ENCODE results near the gene ARL4D. TPM values are rescaled to one million over a fixed set of nuclear protein-coding genes. Genes with fewer than 3 reads are reported as not detected.

The ARL4D gene
- total and polyA plus RNA-seq, 4 donors: 10.3 to 37.8 (median 16.4) TPM

- DNase-seq (no peak), ATAC-seq (ENCODE audit: insufficient read depth, low FRiP score) (no peak)
- 65 to 85% methylated on average over 6 of the region's 6 CpGs for WGBS, 2 donors
- H3K4me3 ChIP-seq: no peak overlapping the region
- no peaks in the 10 kb centered on the region for H3K36me3 ChIP-seq (ENCODE audit: control insufficient read depth in 4 of 4, insufficient read depth in 4 of 4, low read length in 4 of 4)
- peak overlapping the region in 1 of 2 donors; percentile 43 for H3K27ac ChIP-seq (ENCODE audit: low read depth in 1 of 2, low read length in 1 of 2)
- no peak for TF ChIP-seq CTCF (IDR thresholded peaks at IDR 0.05; ENCODE audit: control extremely low read depth, extremely low read depth)
- no peaks in the 10 kb centered on the region for H3K9me3 ChIP-seq (ENCODE audit: control insufficient read depth in 4 of 4, insufficient read depth in 3 of 4, low read length in 3 of 4)
- no peaks in the 10 kb centered on the region for H3K27me3 ChIP-seq (ENCODE audit: control insufficient read depth in 3 of 3, insufficient read depth in 3 of 3, low read length in 2 of 3)
- H3K4me1 ChIP-seq (ENCODE audit: control insufficient read depth in 5 of 5, insufficient read depth in 5 of 5, low read length in 5 of 5): peaks cover 0 to 11% (median 0%) of the 10 kb centered on the region in 5 donors
- no peak overlapping the region for H3K9ac ChIP-seq (ENCODE audit: insufficient read depth in 1 of 2, low read length in 2 of 2)
Measured at GRCh38 chr17:43430936-43431713, 32.3 kb downstream of the ARL4D start.

- Histone ChIP-seq H3K4me1 (ENCODE audit: control insufficient read depth in 5 of 5, insufficient read depth in 5 of 5, low read length in 5 of 5) (peaks cover 0 to 11% (median 0%) of the 10 kb centered on the region in 5 donors), H3K27me3 (ENCODE audit: control insufficient read depth in 3 of 3, insufficient read depth in 3 of 3, low read length in 2 of 3) (no peaks in the 10 kb centered on the region), H3K27ac (ENCODE audit: low read depth in 1 of 2, low read length in 1 of 2) (peak overlapping the region in 1 of 2 donors; percentile 43), H3K4me3 (no peak overlapping the region), H3K9me3 (ENCODE audit: control insufficient read depth in 4 of 4, insufficient read depth in 3 of 4, low read length in 3 of 4) (no peaks in the 10 kb centered on the region), H3K36me3 (ENCODE audit: control insufficient read depth in 4 of 4, insufficient read depth in 4 of 4, low read length in 4 of 4) (no peaks in the 10 kb centered on the region), H3K9ac (ENCODE audit: insufficient read depth in 1 of 2, low read length in 2 of 2) (no peak overlapping the region)
- TF ChIP-seq CTCF (IDR thresholded peaks at IDR 0.05; ENCODE audit: control extremely low read depth, extremely low read depth): no peak
- WGBS, 2 donors: 51 to 57% methylated on average over 9 of the region's 9 CpGs
- DNase-seq: peak in 2 of 3 donors; percentile 26 to 49
- ATAC-seq (ENCODE audit: insufficient read depth, low FRiP score): peak; percentile 34
Measured at GRCh38 chr17:43431714-43432523, 33.1 kb downstream of the ARL4D start.

- Histone ChIP-seq H3K9ac (ENCODE audit: insufficient read depth in 1 of 2, low read length in 2 of 2) (no peak overlapping the region), H3K27ac (ENCODE audit: low read depth in 1 of 2, low read length in 1 of 2) (no peak overlapping the region), H3K9me3 (ENCODE audit: control insufficient read depth in 4 of 4, insufficient read depth in 3 of 4, low read length in 3 of 4) (no peaks in the 10 kb centered on the region), H3K27me3 (ENCODE audit: control insufficient read depth in 3 of 3, insufficient read depth in 3 of 3, low read length in 2 of 3) (no peaks in the 10 kb centered on the region), H3K4me3 (no peak overlapping the region), H3K36me3 (ENCODE audit: control insufficient read depth in 4 of 4, insufficient read depth in 4 of 4, low read length in 4 of 4) (no peaks in the 10 kb centered on the region), H3K4me1 (ENCODE audit: control insufficient read depth in 5 of 5, insufficient read depth in 5 of 5, low read length in 5 of 5) (peaks cover 0 to 18% (median 0%) of the 10 kb centered on the region in 5 donors)
- DNase-seq: no peak
- 87 to 89% methylated on average over 4 of the region's 4 CpGs for WGBS, 2 donors
- no peak for TF ChIP-seq CTCF (IDR thresholded peaks at IDR 0.05; ENCODE audit: control extremely low read depth, extremely low read depth)
- no peak for ATAC-seq (ENCODE audit: insufficient read depth, low FRiP score)
Measured at GRCh38 chr17:43434902-43435319, 36.1 kb downstream of the ARL4D start.

All from lung (tissue), 12 donors.